HL-60/S4 (cell line): Measurements from ENCODE around the gene KDM6A.
"Not testable (repeated sequence)": the region's sequence is repeated elsewhere in the genome, so short reads cannot be mapped to it uniquely, and the experiment has no call there.

Experiments used
- in situ Hi-C: fragments of 300-500 bp; cut with MboI; formaldehyde crosslinking; loops from 2 replicates; pipeline ENCODE4 v1.14.3; 2022; ENCODE audit warnings: low sequenced_read_pairs

Gene KDM6A

GRCh38 chrX:44872821-44873414 is at the start of gene KDM6A:
Gene KDM6A (plus strand): TSS chrX:44873188. CDS start chrX:44873552, 364 bp downstream.
- in situ Hi-C loops: no loop called here

GRCh38 chrX:44823193-44823592 is 49.8 kb upstream of the KDM6A start:
- in situ Hi-C loops: not testable (repeated sequence)

GRCh38 chrX:44828008-44828605 is 44.9 kb upstream of the KDM6A start:
- in situ Hi-C loops: no loop called here

GRCh38 chrX:44829832-44830231 is 43.2 kb upstream of the KDM6A start:
- in situ Hi-C loops: no loop called here

GRCh38 chrX:44842550-44843317 is 30.3 kb upstream of the KDM6A start:
- in situ Hi-C loops: no loop called here

- in situ Hi-C loops: no loop called here
Observed at GRCh38 chrX:44843318-44843702, 29.7 kb upstream of the KDM6A start.

- in situ Hi-C loops: no loop called here
Observed at GRCh38 chrX:44843753-44844152, 29.2 kb upstream of the KDM6A start, which contains the start of gene DUSP21. Gene DUSP21 (plus strand): TSS chrX:44844021. CDS start chrX:44844133, 112 bp downstream.

GRCh38 chrX:44844204-44844603 is 28.8 kb upstream of the KDM6A start:
- in situ Hi-C loops: no loop called here

GRCh38 chrX:44850891-44851290 is 22.1 kb upstream of the KDM6A start:
- in situ Hi-C loops: not testable (repeated sequence)

GRCh38 chrX:44871114-44871645 is 1.8 kb upstream of the KDM6A start:
- in situ Hi-C loops: no loop called here

GRCh38 chrX:44871931-44872820 is 812 bp upstream of the KDM6A start:
- in situ Hi-C loops: no loop called here

GRCh38 chrX:44873415-44874276 is 658 bp downstream of the KDM6A start:
- in situ Hi-C loops: no loop called here

- in situ Hi-C loops: no loop called here
Observed at GRCh38 chrX:44874420-44875184, 1.6 kb downstream of the KDM6A start.

GRCh38 chrX:44875185-44875489 is 2.1 kb downstream of the KDM6A start:
- in situ Hi-C loops: no loop called here

- in situ Hi-C loops: no loop called here
Observed at GRCh38 chrX:44876086-44876485, 3.1 kb downstream of the KDM6A start.

- in situ Hi-C loops: no loop called here
Observed at GRCh38 chrX:44876767-44877166, 3.8 kb downstream of the KDM6A start.

- in situ Hi-C loops: no loop called here
Observed at GRCh38 chrX:44878780-44879179, 5.8 kb downstream of the KDM6A start.

- in situ Hi-C loops: no loop called here
Observed at GRCh38 chrX:44881549-44881948, 8.6 kb downstream of the KDM6A start.

GRCh38 chrX:44882635-44883034 is 9.6 kb downstream of the KDM6A start:
- in situ Hi-C loops: no loop called here
